PC-9 (cell line): Measurements from ENCODE around the gene TCEANC2. TPM values are rescaled to one million over a fixed set of nuclear protein-coding genes. Genes with fewer than 3 reads are reported as not detected.
"Not testable (repeated sequence)": the region's sequence is repeated elsewhere in the genome, so short reads cannot be mapped to it uniquely, and the experiment has no call there.

Experiments used
- Bru-seq: library from RNA; stranded (reverse); fragments of 400-500 nt; gene quantifications from one replicate; lab custom pipeline; 2021; lab: Mats Ljungman, UMichigan
- BruChase-seq, 2 experiments: library from RNA; stranded (reverse); fragments of 400-500 nt; gene quantifications; one replicate each; lab custom pipeline; 2021; lab: Mats Ljungman, UMichigan
- BruUV-seq: library from RNA; stranded (reverse); fragments of 400-500 nt; replicated peaks from 2 replicates; lab custom pipeline; 2021; lab: Mats Ljungman, UMichigan
- CTCF ChIA-PET: fragments of 300-600 bp; sonication (Branson Sonifier 250); formaldehyde crosslinking; loops from one replicate; lab custom pipeline; 2022; ENCODE audit warnings: antibody characterized with exemption; lab: Charles Lee
- POLR2A ChIA-PET: fragments of 300-600 bp; sonication (Branson Sonifier 250); formaldehyde crosslinking; loops from one replicate; lab custom pipeline; 2022; ENCODE audit warnings: antibody characterized with exemption; ENCODE audit not compliant: unreplicated experiment; lab: Charles Lee
- DNase-seq, 2 experiments: peaks; one replicate each; pipeline versions ENCODE4 v3.0.0 to v3.0.0-alpha.2; 2015 to 2022; ENCODE audit warnings: mixed read lengths in 1 of 2
- H2AFZ ChIP-seq: fragments of 200-600 bp; sonication (generic); 2 replicates; pipeline ENCODE4 v1.8.1; 2017; ENCODE audit warnings: antibody characterized with exemption
- H3F3A ChIP-seq: fragments of 200-600 bp; sonication (generic); 2 replicates; pipeline ENCODE4 v1.8.1; 2017; ENCODE audit warnings: antibody characterized with exemption, mild to moderate bottlenecking, low read depth; ENCODE audit not compliant: insufficient read depth
- H3K27ac ChIP-seq: fragments of 200-600 bp; sonication (generic); 2 replicates; pipeline ENCODE4 v1.6.1; 2016; ENCODE audit warnings: mixed run types
- H3K27me3 ChIP-seq: fragments of 200-600 bp; sonication (generic); 2 replicates; pipeline ENCODE4 v1.6.1; 2016; ENCODE audit warnings: low read depth, mixed run types; ENCODE audit not compliant: insufficient read depth
- H3K36me3 ChIP-seq: fragments of 200-600 bp; sonication (generic); 2 replicates; pipeline ENCODE4 v1.6.1; 2016; ENCODE audit warnings: low read depth, mixed run types
- H3K4me1 ChIP-seq: fragments of 200-600 bp; sonication (generic); replicated peaks from 2 replicates; pipeline ENCODE4 v1.6.1; 2016; ENCODE audit warnings: mixed run types; ENCODE audit not compliant: insufficient read depth
- H3K4me2 ChIP-seq: fragments of 200-600 bp; sonication (generic); 2 replicates; pipeline ENCODE4 v1.6.1; 2017; ENCODE audit warnings: mixed run types
- H3K4me3 ChIP-seq: fragments of 200-600 bp; sonication (generic); 2 replicates; pipeline ENCODE4 v1.6.1; 2016; ENCODE audit warnings: mixed run types
- H3K79me2 ChIP-seq: fragments of 200-600 bp; sonication (generic); 2 replicates; pipeline ENCODE4 v1.6.1; 2017; ENCODE audit warnings: low read depth, mixed run types
- H3K9me2 ChIP-seq: fragments of 200-600 bp; sonication (generic); 2 replicates; pipeline ENCODE4 v1.8.1; 2017; ENCODE audit warnings: mild to moderate bottlenecking; ENCODE audit not compliant: insufficient read depth
- H3K9me3 ChIP-seq: fragments of 200-600 bp; sonication (generic); 2 replicates; pipeline ENCODE4 v1.8.1; 2016; ENCODE audit warnings: low read depth; ENCODE audit not compliant: insufficient read depth
- H4K20me1 ChIP-seq: fragments of 200-600 bp; sonication (generic); 2 replicates; pipeline ENCODE4 v1.8.1; 2017; ENCODE audit not compliant: insufficient read depth
- CTCF ChIP-seq: fragments of 200-600 bp; sonication (generic); conservative IDR thresholded peaks from 2 replicates; pipeline ENCODE4 v1.6.1; 2017; ENCODE audit warnings: mixed run types, antibody characterized with exemption, mild to moderate bottlenecking, moderate library complexity
- EZH2 ChIP-seq: fragments of 200-600 bp; sonication (generic); IDR thresholded peaks from 2 replicates; pipeline ENCODE4 v1.8.0; 2017; ENCODE audit warnings: antibody characterized with exemption, low read depth
- intact Hi-C: fragments of 100-400 bp; cut with micrococcal nuclease; formaldehyde crosslinking; loops from one replicate; pipeline ENCODE4 v1.10.0; 2022; ENCODE audit not compliant: unreplicated experiment
- long read RNA-seq: library from polyadenylated mRNA; stranded (forward); transcript quantifications from one replicate; pipeline ENCODE4 v2.0.0, GENCODE V29; 2022
- total RNA-seq: library from RNA; stranded (reverse); gene quantifications from 2 replicates; pipeline ENCODE4 v1.2.3, GENCODE V29; 2021

Gene TCEANC2
- total RNA-seq, result 8.8 and 11.5 TPM in 2 replicates
- percentile 62 among the genes with signal in this experiment for Bru-seq, nascent RNA
- BruChase-seq, experiment 1, labeled RNA remaining after a 2-hour chase, result percentile 56 among the genes with signal in this experiment
- BruChase-seq, experiment 2, labeled RNA remaining after a 6-hour chase, result percentile 52 among the genes with signal in this experiment
- long read RNA-seq, full-length matches to known transcripts, result 14 of 19 reads
- long read RNA-seq, partial matches to known transcripts, result 1 of 19 reads
- long read RNA-seq, other reads (novel, unspliced or antisense), result 4 of 19 reads

GRCh38 chr1:54052934-54053744, at the start of gene TCEANC2, which contains the start of gene TMEM59:
TSS of gene TCEANC2 (plus strand) at chr1:54053608. CDS start at chr1:54054423, 815 bp downstream.
TSS of gene TMEM59 (minus strand) at chr1:54053204. CDS start at chr1:54053188, 16 bp downstream.
- Histone ChIP-seq H3K4me1 (peaks cover 27% of the 10 kb centered on the region), H3K27ac (peak within 1 kb of the TSS; percentile 35), H3K79me2 (peaks cover 45% of the 10 kb centered on the region), H3K9me3 (no peaks in the 10 kb centered on the region), H3K4me2 (peak within 1 kb of the TSS; percentile 96), H2AFZ (peak within 1 kb of the TSS; percentile 97), H4K20me1 (peaks cover 9% of the 10 kb centered on the region; the same call in 1 of the 2 replicates), H3K4me3 (peak within 1 kb of the TSS; percentile 85), H3K36me3 (0 out of 2 replicates have a peak, but pooled peaks cover 3% of the 10 kb centered on the region), H3K27me3 (no peaks in the 10 kb centered on the region), H3K9me2 (no peaks in the 10 kb centered on the region), H3F3A (0 out of 2 replicates have a peak, but pooled peaks cover 8% of the 10 kb centered on the region)
- DNase-seq, result peak; percentile 97 to 99
- intact Hi-C loops, result loop anchor here (1.0 to 5.0 kb wide), 6 partner anchors 36 to 726 kb away; partner anchors contain the start of genes LRP8 and SSBP3
- BruUV-seq, result no TSS peak
- ChIA-PET POLR2A (interaction anchor here (0.5 to 0.6 kb wide), 5 partner anchors 152 to 1385 kb away, joined by 3 to 8 read pairs (median 4); partner anchors contain the start of gene YIPF1), CTCF (interaction anchor here (1.1 kb wide), 1 partner anchor 94 kb away, joined by 5 read pairs; no protein-coding TSS in a partner anchor)
- TF ChIP-seq EZH2 (no peak), CTCF (no peak)

GRCh38 chr1:54003750-54004480, 49.5 kb upstream of the TCEANC2 start:
- H3K9me3 ChIP-seq, BruUV-seq, H3K4me2 ChIP-seq, CTCF ChIA-PET, H3K79me2 ChIP-seq, H3K27me3 ChIP-seq, H4K20me1 ChIP-seq, H3F3A ChIP-seq, H3K4me1 ChIP-seq, H2AFZ ChIP-seq, H3K4me3 ChIP-seq, POLR2A ChIA-PET, H3K36me3 ChIP-seq, intact Hi-C loops, DNase-seq, H3K27ac ChIP-seq, H3K9me2 ChIP-seq: not testable (repeated sequence)

- no peaks in the 10 kb centered on the region for H3K79me2 ChIP-seq
- H3K4me2 ChIP-seq, result no peak overlapping the region
- no peak overlapping the region for H2AFZ ChIP-seq
- H3K9me3 ChIP-seq, result no peaks in the 10 kb centered on the region
- no TSS peak for BruUV-seq
- H3K27ac ChIP-seq, result no peak overlapping the region
- H3K4me3 ChIP-seq, result no peak overlapping the region
- no peak for TF ChIP-seq EZH2
- TF ChIP-seq CTCF, result no peak
- no peaks in the 10 kb centered on the region for H3K27me3 ChIP-seq
- intact Hi-C loops, result no loop called here
- no peaks in the 10 kb centered on the region for H3K36me3 ChIP-seq
- ChIA-PET CTCF (no interaction called here), POLR2A (no interaction called here)
- H3K9me2 ChIP-seq, result no peaks in the 10 kb centered on the region
- no peaks in the 10 kb centered on the region for H4K20me1 ChIP-seq
- no peak for DNase-seq
- H3F3A ChIP-seq, result no peaks in the 10 kb centered on the region
- H3K4me1 ChIP-seq, result no peaks in the 10 kb centered on the region
Measured at GRCh38 chr1:54004481-54005049, 48.8 kb upstream of the TCEANC2 start.
